Activated gamma-delta T cell treated with anti-CD3 and anti-CD28 coated beads, Interleukin-2, amount 50 U/mL, for 16 hours (primary cell): Measurements from ENCODE around the gene ITPR3.

Experiments used
- DNase-seq: peaks from one replicate; pipeline ENCODE4 v3.0.0-alpha.2; 2020; ENCODE audit warnings: low read depth

Gene ITPR3

GRCh38 chr6:33670086-33670660 is 49.1 kb downstream of the ITPR3 start:
- DNase-seq = no peak

DNA sequence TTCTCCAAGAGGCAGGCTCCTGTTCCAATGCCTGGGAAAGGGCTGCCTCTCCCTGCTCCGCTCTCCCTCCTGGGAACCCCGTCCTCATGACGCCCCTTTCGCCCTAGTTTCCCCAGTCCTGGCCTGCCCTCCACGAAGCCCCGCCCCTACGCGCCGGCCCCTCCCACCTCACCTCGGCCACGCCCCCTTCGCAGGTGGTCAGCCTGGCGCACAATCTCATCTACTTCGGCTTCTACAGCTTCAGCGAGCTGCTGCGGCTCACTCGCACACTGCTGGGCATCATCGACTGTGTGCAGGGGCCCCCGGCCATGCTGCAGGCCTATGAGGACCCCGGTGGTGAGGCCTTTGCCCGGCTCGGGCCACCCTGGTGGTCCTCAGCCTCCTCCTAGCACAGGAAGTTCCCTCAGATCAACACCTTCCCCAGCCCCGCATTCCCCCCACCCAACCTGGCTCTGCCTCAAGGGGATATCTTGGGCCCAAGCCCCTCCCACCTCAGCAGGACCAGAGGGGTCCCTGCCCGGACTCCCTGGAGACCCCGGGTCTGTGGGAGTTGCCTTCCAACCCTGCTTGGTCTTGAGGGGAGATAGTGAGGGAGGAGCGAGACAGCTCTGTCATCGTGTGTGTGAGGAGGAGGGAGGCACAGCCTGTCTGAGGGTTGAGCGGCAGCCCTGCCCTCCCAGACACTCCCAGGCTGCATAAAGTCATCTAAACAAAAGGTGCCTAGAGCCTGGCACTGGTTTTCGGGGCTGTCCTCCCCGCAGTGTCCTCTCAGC is 50.0 kb downstream of the ITPR3 start:
- no peak for DNase-seq

DNA sequence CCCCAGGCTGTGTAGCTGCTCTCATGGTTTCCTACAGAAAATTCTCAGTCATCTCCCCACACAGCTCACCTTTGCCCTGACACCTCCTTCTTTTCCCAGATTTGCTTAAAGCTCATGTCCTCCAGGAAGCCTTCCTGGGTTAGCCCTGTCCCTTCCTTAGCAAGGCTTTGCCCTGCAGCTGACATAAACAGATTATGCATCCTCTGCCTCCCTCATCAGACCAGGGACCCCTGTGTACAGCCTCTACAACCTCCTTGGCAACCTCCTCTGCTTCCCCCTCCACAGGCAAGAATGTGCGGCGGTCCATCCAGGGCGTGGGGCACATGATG is 50.6 kb downstream of the ITPR3 start:
- no peak for DNase-seq

- no peak for DNase-seq
Measured at GRCh38 chr6:33672808-33673207, 51.7 kb downstream of the ITPR3 start.

GRCh38 chr6:33673851-33674250 is 52.7 kb downstream of the ITPR3 start:
- no peak for DNase-seq

DNA sequence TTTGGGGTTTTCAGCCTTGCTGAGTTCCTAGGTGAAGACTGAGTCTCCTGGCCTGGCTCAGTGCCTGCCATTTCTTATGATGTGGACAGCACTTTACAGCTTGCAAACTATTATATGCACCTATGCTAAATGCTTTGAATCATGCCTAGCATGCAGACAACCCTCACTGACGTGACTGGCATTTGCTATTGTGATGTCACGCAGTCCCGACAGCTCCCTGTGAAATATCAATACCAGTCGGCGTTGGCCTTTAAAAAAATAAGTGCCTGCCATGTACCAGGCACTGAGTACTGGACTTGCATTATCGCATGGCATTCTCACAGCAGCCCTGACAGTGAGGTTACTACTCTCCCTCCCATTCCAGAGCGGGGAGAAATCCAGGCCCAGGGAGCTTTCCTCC is 54.8 kb downstream of the ITPR3 start:
- DNase-seq = no peak

- DNase-seq = no peak
Measured at GRCh38 chr6:33676416-33677142, 55.5 kb downstream of the ITPR3 start.

- no peak for DNase-seq
Measured at GRCh38 chr6:33677143-33677660, 56.1 kb downstream of the ITPR3 start.

DNA sequence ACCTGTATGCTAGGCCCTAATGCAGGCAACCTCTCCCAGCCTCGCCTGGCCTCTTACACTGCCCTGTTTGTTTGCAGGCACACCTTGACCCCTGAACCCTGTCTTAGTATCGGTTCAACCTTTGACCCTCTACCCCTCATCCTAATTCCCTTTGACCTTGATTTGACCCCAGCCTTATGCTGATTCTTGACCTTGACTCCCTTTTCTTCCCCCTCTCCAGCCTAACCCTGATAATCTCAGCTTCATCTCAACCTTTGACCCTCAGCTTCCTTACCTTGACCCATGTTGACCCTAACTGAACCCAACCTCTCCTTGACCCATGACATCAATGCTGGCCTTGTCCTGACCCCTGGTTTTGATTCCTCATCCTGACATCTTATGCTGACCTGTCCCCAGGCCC is 56.6 kb downstream of the ITPR3 start:
- DNase-seq = no peak

GRCh38 chr6:33678233-33678931 is 57.3 kb downstream of the ITPR3 start:
- DNase-seq = no peak

DNA sequence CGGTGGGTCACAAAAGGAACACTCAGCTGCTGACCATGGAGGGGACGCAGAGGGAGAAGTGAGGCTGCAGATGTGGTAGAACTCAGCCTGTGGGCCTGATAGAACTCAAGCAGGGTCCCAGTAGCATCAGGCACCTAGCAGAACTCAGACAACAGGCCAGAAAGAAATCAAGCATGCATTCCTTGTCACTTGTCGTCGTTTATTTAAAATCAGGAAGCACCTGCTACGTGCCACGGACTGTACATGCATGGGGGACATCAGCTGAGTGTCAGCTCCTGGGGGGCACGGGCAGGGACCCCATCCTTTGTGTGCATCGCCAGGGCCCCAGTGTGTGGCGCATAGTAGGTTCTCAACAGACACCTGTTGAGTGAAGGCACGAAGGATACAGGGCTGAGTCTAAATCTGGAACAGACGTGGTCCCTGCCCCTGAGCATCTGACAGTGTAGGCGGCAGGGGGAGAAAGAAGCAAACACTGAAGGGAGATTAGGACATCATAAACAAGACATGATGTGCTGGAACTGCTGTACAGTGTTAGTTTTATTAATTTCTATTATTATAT is 57.9 kb downstream of the ITPR3 start:
- DNase-seq = no peak

- no peak for DNase-seq
Measured at GRCh38 chr6:33679761-33680160, 58.6 kb downstream of the ITPR3 start.

GRCh38 chr6:33682341-33682740 is 61.2 kb downstream of the ITPR3 start:
- no peak for DNase-seq

DNA sequence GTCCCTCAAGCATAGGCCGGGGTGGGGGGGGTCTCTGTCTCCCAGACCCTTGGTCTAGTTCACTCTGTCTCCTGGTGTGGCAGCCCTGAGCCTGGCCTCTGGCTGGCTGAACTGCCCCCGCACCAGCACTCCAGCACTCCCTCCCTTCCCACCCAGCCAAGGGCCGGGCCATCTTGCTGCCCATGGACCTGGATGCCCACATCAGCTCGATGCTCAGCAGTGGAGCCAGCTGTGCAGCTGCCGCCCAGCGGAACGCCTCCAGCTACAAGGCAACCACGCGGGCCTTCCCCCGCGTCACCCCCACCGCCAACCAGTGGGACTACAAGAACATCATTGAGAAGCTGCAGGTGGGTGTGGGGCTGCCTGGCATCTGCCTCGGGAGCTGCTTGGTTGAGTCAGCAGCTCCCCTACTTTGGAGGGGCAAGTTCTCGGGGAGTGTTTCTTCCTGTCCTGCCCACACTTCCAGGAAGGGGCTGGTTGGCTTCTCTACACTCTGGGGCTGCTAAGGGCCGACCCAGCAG is 62.0 kb downstream of the ITPR3 start:
- DNase-seq = no peak

DNA sequence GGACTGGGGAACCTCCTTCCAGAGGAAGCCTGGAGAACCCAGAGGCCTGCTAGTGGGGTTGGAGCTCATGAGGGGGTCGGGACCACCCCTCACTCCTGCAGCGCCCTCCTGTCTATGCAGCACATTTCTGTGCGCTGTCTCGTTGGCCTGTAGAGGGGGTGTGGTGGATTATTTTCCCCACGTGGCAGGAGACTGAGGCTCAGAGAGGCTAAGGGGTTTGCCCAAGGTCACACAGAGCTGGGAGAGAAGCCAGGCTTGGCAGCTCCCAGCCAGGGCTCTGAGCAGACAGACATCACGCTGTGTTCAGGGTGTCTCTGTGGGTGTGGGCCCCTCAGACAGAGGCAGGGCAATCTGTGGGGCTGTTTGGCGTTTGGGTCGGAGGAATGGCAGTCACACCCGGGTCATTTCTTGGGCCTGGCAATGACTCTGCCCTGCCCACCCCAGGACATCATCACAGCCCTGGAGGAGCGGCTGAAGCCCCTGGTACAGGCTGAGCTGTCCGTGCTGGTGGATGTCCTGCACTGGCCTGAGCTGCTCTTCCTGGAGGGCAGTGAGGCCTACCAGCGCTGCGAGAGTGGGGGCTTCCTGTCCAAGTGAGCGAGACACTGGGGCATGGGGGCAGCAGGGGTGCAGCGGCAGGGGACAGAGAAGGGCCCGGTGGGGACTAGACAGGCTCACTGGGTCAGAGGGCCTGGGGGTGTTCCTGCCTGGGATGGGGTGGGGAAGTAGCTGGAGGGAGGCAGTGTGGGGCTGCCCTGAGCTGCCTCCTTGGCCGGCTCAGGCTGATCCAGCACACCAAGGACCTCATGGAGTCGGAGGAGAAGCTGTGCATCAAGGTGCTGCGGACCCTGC is 62.7 kb downstream of the ITPR3 start:
- DNase-seq = no peak

- no peak for DNase-seq
Measured at GRCh38 chr6:33684428-33684896, 63.3 kb downstream of the ITPR3 start.

GRCh38 chr6:33684983-33685382 is 63.9 kb downstream of the ITPR3 start:
- no peak for DNase-seq

DNA sequence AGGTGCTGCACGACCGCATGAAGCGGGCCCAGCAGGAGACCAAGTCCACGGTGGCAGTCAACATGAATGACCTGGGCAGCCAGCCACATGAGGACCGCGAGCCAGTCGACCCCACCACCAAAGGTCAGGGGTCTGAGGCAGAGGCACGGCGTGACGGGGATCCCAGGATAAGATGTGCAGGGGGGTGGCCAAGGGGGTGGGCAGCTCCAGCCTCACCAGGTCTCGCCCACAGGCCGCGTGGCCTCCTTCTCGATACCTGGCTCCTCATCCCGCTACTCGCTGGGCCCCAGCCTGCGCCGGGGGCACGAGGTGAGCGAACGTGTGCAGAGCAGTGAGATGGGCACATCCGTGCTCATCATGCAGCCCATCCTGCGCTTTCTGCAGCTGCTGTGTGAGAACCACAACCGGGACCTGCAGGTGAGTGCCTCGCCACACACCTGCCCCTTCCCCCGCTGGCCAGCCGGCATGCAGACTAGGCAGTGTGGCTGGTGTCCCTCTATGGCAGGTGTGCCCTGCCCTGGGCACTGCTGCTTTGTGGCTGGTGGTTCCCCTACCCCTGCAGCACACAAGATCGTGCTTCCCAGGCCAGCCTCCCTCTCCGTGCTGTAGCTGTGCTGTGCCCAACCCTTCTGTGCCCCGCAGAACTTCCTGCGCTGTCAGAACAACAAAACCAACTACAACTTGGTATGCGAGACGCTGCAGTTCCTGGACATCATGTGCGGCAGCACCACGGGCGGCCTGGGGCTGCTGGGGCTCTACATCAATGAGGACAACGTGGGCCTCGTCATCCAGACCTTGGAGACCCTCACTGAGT is 64.5 kb downstream of the ITPR3 start:
- no peak for DNase-seq

GRCh38 chr6:33686225-33686924 is 65.3 kb downstream of the ITPR3 start:
- no peak for DNase-seq
